GM18520 (cell line): ENCODE data around the gene LRG1.
"Not testable (repeated sequence)": the region's sequence is repeated elsewhere in the genome, so short reads cannot be mapped to it uniquely, and the experiment has no call there.

Source experiments
- ATAC-seq: cut with Tn5 transposase; IDR thresholded peaks from one replicate; pipeline ENCODE4 v1.9.1; 2021; ENCODE audit not compliant: unreplicated experiment

Gene LRG1

DNA sequence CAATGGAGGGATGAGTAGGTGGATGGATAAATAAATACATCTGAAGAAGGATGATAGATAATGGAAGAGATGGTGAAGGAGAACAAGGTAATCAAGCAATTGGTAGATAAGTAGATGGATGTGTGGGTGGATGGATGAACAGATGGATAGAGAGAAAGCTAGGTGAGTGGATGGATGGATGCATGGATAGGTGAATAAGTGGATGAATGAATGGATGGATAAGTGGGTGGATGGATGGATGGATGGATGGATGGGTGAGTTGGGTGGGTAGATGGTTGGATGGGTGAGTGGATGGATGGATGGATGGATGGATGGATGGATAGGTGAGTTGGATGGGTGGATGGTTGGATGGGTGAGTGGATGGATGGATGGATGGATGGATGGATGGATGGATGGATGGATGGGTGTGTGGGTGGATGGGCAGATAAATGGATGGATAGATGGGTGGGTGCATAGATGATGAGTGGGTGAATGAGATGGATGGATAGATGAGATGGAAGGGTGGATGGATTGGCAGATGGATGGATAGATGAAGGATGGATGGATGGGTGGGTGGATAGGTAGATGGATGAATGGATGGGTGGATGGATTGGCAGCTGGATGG is 13.4 kb upstream of the LRG1 start:
- no peak for ATAC-seq

DNA sequence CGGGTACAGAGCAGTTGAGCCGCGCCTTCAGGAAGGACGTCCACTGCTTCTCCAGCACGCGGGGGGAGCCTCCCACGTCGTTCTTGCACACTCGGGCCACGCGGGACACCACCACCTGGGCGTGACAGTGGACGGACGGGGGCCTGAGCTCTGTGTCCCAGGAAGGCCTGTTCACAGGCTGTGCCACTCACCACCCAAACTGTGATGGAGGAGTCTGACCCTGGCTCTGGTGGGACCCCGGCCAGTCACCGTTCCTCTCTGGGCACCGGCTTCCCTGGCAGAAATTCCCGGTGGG is 12.6 kb upstream of the LRG1 start:
- no peak for ATAC-seq

DNA sequence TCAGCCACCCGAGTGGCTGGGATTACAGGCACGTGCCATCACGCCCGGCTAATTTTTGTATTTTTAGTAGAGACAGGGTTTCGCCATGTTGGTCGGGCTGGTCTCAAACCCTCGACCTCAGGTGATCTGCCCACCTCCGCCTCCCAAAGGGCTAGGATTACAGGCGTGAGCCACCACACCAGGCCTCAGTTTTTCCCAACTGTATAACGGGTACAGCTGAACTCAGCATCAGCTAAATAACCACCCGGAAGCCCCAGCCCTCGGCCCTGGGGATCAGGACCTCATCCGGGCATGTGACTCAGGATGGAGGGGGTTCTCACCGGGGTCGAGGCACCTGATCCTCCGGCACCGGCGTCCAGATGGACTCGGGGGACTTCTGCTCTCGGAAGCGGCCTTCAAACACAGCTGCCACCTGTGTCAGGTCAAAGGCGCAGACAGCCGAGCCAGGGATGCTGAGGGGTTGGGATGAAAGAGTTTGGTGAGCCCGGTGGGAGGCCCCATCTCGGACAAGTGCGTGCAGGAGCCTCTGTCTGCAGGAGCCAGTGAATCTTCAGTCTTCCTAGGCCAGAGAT is 10.7 kb upstream of the LRG1 start:
- no peak for ATAC-seq

DNA sequence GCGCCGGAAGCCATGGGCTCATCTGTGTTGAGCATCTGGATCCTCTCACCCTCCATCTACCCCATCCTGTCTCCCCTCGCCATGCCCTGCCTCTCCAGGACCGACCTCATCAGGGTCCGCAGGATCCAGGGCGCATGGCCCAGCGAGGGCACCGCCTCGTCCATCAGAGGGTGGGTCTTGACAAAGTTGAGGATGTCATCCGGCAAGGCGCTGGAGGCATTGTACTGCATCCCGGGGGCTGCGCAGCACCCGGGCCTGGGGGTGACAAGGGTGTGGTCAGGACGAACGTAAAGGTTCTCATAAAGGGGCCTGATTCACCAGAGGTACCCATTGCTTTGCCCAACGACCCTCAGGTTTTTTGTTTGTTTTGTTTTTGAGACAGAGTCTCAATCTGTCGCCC is 10.2 kb upstream of the LRG1 start:
- ATAC-seq = no peak

DNA sequence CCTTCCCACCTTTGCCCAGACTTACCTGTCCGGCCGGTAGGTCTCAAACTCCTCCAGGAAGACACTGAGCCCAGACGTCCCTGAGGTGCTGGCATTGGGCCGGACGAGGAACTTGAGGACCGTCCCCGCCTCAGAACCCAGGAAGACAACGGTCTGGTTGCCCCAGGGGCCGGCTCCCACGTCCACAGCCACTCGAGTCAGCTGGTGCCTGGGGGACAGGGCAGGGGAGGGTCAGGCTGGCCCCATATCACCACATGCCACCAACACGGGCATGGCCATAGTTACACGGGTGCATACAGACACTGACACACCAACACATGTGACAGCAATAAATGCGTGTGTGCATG is 8.4 kb upstream of the LRG1 start:
- no peak for ATAC-seq

DNA sequence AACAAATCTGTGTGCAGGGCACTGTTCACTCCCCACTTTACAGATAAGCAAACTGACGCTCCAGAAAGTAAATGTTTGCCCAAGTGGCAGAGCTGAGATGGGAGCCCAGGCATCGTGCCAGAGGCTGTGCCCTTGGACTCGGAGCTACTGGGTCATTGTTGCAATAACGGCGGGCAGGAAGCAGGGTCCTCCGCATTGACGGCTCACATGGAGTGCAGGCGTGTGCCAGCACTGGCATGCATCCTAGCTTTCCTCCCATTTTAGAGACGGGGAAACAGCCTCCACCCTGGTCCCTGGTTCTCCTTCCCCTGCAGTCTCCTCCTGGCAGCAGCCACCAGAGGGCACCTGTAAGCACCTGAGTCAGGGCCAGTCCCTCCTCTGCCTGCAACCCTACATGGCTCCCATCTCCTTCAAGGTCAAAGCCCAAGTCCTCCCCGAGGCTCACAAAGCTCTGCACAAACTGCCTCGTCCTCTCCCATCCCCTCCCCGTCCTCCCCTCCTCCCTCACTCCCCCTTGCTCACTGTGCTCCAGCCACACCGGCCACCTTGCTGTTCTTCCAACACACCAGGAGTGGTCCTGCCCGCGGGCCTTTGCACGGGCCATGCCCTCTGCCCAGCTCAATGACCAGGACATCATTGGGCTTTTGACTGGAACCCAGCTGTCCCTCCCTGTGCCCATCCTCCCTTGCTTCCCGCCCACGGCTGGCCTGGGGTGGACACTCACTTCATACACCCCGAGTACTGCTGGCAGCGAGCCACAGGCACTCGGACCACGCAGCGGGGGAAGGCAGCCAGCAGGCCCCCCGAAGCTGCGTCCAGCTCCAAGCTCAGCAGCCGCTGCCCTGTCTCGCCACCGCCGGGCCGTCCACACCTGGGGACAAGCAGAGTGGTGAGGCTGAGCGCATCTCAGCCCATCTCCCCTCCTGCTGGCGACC is 7.7 kb upstream of the LRG1 start:
- no peak for ATAC-seq

DNA sequence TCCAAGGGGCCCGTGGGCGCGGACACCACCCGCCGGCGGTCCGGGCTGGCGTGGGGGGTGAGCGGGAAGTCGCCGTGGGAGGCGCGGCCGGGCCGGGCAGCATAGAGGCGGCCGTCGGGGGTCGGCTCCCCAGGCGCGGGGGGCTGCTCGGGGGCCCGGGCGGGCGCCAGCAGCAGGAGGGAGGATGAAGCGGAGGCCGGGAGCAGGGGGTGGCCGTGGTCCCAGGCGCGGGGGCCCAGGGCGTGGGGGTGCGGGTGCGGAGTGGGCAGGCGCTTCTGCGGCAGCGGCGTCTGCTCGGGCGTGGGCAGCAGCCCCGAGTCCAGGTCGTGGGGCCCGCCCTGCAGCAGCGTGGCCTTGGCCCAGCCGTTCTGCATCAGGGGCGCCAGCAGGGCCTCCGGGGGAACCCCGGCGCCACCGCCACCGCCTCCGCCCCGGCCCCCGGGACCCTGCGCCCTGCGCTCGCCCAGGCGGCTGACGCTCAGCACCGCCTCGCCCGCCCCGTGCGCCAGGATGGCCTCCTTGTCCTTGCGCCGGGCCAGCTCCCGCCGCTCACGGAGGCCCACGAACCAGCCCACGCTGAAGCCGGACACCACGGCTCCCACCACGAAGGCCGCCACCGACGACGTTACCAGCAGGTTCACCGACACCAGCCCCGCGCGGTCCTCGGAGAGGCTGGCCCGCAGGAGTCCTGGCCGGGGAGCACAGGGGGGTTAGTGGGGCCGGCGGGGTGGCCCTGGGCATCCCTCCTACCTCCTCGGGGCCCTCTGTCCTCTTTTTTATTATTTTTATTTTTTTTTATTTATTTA is 4.2 kb upstream of the LRG1 start:
- no peak for ATAC-seq

DNA sequence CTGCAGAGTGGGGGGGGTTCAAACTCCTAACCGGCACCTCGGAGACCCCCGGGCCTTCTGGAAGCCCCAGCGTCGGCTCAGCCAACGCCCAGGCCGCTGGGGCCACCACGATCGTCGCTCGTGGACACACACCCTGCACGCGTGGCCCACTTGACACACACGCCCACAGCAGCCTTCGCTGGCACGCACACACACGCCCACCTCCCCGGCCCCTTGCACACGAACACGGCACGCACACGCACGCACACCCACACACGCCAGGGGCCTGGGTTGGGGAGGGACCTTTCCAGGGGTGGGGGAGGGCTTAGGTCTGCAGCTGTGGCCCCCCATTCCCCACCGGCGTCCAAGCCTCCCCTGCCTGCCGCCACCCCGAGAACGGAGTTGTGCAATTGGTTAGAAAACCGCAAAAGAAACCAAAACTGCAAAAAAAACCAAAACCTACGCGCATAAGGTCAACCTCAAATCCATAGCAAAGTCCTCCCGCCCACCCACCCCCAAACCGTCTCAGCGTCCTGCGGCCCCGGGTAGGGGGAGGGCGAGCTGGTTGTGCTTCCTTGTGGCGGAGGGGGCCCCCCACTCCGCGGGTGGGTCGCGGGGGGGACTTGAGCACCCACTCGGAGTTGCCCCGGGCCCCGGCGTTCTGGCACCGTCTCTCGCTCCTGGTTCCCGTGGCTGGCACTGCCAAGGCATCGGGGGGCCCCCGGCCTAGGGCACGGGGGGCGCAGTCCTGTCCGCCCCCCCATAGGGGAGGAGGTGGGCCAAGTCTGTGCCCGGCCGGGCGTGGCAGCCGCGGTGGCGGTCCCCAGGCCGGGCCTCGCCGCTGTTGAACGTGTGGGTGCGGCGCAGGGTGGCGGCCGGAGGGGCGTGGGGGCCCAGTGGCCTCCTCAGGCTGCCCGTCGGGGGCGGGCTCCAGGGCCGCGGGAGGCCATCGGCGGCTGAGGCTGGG is 3.3 kb upstream of the LRG1 start:
- ATAC-seq = no peak

DNA sequence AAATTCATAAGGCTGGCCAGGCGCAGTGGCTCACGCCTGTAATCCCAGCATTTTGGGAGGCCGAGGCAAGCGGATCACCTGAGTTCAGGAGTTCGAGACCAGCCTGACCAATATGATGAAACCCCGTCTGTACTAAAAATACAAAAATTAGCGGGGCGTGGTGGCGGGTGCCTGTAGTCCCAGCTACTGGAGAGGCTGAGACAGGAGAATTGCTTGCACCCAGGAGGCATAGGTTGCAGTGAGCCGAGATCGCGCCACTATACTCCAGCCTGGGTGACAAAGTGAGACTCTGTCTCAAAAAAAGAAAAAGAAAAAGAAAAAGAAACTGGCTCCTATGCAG is 1.9 kb upstream of the LRG1 start:
- not testable (repeated sequence) for ATAC-seq

DNA sequence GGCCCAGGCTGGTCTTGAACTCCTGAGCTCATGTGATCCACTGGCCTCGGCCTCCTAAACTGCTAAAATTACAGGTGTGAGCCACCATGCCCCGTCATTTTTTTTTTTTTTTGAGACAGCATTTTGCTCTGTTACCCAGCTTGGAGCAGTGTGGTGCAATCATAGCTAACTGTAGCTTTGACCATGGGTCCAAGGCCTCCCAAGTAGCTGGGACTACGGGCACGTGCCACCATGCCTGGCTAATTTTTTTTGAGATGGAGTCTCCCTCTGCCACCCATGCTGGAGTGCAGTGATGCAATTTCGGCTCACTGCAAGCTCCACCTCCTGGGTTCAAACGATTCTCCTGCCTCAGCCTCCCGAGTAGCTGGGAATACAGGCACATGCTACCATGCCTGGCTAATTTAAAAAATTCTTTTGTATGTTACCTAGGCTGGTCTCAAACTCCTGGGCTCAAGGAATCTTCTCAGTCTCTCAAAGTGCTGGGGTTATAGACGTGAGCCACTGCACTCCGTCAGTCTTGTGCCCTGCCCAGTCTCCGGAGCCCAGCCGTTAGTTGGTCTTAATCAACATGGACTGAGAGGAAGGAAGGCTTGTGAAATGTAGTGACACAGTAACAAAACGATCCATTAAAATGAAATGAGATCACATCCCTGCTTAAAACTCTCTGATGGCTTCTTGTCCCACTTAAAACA is 1.4 kb upstream of the LRG1 start:
- no peak for ATAC-seq

DNA sequence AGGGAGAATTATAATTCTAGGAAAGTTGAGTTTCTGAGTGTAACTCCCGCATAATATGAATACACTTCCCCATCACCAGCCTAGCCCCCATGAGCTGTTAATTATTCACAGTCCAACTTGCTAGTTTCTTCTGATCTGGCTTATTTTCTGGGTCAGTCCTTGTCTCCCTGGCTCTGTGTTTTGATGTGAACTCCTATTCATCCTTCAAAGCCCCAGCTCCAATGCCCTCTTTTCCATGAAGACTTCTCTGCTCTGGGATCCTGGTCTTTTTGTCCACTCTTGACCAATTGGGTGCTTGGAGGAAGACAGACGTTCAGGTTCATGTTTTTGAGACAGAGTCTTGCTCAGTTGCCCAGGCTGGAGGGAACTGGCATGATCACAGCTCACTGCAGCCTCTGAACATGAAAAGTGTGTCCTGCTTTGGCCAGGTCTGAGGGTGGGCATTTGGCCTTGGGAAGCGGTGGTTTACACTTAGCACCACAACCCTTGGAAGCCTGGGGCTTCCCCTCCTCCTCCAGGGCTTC is 605 bp downstream of the LRG1 start:
- no peak for ATAC-seq

DNA sequence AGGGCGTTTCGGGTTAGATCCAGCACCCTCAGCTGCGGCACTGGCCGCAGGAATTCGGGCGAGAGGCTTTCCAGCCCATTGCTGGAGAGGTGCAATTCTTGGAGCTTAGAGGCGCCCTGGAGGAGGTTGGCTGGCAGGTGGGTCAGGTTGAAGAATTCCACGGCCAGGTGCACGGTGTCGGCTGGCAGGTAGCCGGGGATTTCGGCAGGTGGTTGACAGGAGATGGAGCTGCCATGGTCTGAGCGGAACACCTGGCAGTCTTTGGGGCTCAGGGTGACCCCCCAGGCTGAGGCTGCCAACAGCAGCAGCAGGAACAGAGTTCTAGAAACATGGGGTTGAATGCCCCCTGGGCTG is 1.3 kb downstream of the LRG1 start:
- ATAC-seq = no peak

DNA sequence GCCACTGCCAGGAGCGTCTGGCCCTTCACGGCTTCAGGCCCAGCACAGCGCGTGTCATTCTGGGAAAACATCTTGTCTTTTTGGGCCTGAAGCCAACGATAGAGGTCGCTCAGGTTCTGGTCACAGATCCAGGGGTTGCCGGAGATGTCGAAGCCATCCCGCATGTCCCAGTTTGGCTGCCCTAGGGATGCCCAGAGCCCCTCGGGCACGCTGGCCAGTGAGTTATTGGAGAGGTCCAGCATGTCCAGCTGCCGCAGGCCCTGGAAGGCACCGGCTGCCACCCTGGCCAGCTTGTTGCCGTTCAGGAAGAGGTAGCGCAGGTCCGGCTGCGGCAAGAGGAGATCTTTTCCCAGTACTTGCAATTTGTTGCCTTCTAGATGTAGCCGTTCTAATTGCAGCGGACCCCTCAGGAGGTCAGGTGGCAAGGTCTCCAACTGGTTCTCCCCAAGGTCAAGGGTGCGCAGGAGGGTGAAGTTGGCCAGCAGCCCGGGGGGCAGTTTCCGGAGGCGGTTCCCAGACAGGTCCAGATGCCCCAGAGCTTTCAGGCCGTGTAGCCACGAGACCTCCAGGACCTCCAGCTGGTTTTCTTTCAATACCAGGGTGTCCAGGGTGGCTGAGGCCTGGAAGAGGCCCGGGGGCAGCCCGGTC is 1.8 kb downstream of the LRG1 start:
- ATAC-seq = no peak

DNA sequence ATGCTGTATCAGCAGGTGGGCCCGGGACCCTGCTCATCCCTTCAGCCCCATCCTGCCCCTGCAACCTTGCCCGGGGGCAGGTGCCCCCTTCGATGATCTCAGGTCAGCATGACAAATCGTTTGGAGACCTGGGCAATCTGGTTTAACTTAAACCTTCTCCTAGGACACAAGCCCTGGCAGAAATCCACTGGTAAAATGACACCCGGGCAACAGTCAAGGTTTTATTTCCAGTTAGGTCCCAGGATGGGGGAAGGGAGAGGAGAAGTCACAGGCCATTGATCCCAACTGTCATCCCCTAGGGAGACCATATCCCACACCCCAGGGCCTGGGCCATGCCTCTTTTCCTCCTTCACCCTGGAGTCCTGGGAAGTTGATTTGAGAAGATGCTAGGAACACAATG is 3.0 kb downstream of the LRG1 start:
- no peak for ATAC-seq

DNA sequence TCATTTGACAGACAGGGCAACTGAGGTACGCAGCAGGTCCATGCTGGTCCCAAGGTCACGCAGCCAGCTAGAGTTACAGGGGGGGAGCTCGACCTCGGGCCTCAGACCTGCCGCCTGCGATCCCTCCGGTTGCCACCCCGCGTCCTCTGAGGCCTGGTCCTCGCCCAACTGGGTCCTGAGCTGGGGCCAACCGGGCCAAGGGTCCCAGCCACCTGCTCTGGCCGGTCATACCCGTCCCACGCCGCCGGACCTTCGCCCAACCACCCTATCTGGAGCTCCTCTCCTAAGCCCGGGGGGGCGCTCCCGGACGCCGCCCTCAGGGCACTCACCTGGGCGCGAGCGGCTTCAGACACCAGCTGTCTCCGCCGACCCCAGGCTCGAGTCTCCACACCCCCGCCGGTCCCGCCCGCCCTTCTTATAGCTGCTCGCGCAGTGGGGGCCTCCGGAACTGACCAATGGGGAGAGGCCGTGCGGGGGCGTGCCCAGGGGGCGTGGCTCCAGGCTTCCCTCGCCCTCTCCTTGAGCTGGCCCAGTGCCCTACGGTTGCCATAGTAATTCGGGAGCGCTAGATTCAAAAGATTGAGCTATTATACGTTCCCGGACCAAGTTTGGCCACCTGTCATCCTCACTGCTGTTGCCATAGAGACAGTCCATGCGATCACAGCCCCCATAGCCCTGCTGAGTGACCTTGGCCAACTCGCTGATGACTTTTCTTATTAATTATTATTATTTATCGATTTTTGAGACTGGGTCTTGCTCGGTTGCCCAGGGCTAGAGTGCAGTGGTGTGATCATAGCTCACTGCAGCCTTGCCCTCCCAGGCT is 4.8 kb downstream of the LRG1 start, which contains the start of gene PLIN5:
Gene PLIN5 (minus strand): TSS at position 389 of the 823 bp plus-strand sequence. CDS start 1,150 bp downstream, outside the sequence.
- ATAC-seq = no peak

DNA sequence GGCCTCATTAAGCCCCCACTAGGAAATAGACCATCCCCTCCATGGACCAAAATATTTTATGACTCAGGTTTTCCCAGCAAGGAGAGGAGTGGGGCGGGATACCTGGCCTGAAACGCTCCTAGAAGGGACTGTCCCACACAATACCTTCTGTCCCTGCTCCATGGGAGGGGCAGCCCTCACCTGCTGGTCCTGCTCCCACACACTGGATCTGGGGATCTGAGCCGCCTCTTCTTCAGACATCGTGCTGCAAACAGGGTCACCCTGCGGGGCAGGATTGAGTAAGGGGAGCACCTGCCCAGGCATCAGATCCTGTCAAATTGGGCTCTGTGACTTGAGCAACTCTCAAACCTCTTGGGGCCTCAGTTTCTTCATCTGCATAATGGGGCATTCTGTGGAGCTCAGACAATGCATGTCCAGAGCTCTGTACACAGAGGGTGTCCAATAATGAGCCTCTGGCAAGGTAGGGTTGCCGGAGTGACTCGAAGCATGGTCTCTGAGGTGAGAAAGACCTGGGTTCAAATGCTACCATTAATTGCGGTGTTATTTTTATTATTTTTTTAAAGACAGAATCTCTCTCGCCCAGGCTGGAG is 5.9 kb downstream of the LRG1 start:
- no peak for ATAC-seq

DNA sequence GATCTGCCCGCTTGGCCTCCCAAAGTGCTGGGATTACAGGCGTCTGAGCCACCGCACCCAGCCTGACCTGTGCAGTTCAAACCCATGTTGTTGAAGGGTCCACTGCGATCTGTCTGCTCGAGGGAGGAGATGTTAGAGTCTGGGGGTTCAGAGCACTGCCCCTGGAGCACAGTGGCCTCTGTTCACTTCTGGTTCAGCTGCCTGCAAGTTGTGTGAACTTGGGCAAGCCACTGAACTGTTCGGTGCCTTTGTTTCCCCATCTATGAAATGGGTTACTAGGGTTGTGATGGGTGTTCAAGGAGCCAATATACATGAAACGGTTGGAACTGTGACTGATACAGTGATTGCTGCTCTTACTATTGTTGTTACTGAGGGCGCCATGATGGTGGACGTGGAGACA is 6.5 kb downstream of the LRG1 start:
- ATAC-seq = no peak

DNA sequence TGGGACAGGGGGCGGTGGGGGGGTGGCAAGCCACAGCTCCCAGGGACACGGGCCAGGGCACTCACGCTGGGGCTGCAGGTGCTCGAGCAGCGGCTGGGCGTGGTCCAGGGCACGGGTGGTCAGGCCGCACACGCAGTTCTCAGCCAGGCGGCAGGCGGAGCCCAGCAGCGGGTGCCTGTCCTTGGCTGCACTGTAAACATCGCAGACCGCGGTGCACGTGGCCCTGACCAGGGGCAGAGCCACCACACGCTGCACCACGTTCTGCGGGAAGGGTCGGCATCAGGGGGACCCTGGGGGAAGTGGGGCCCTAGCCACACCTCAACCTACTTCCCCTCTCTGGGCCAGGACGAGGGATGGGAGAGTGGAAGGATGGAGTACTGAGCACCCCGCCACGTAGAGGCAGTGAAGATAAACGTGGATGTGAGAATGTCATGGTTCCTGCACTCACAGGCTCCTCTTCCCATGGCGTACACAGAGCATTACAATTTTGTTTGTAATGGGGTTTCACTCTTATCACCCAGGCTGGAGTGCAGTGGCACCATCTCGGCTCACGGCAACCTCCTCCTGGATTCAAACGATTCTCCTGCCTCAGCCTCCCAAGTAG is 8.2 kb downstream of the LRG1 start:
- ATAC-seq = no peak
